IMR-90 (cell line): ENCODE results near the gene ELMO1. TPM values are rescaled to one million over a fixed set of nuclear protein-coding genes. Genes with fewer than 3 reads are reported as not detected.

Source experiments
- ATAC-seq: fragments of 200-7000 bp; cut with Tn5 transposase; 2 replicates; pipeline ENCODE4 v1.9.1; 2020; ENCODE audit warnings: low read depth, mild to moderate bottlenecking, moderate library complexity
- BruUV-seq: library from RNA; stranded (reverse); fragments of 400-500 nt; replicated peaks from 2 replicates; lab custom pipeline; 2021; lab: Mats Ljungman, UMichigan
- CTCF ChIA-PET: fragments of 300-600 bp; formaldehyde crosslinking; extraction: SDS; loops from one replicate; lab custom pipeline; 2021; ENCODE audit warnings: antibody characterized with exemption; lab: Yijun Ruan, JAX
- POLR2A ChIA-PET: fragments of 300-600 bp; sonication (Branson Sonifier 250); formaldehyde crosslinking; loops from one replicate; lab custom pipeline; 2022; ENCODE audit warnings: antibody characterized with exemption; ENCODE audit not compliant: unreplicated experiment; lab: Charles Lee
- DNase-seq: peaks from one replicate; pipeline ENCODE4 v3.0.0; 2013
- H2AFZ ChIP-seq: replicated peaks from 2 replicates; pipeline ENCODE3; 2013; ENCODE audit warnings: low read length, mild to moderate bottlenecking; ENCODE audit not compliant: poor library complexity
- H2AK5ac ChIP-seq: 2 replicates; pipeline ENCODE4 v1.6.1; 2013; ENCODE audit warnings: low read depth, low read length, inconsistent platforms
- H2AK9ac ChIP-seq: replicated peaks from 2 replicates; pipeline ENCODE3; 2013; ENCODE audit warnings: mild to moderate bottlenecking, low read depth, low read length, moderate library complexity; ENCODE audit not compliant: poor library complexity
- H2BK120ac ChIP-seq: 2 replicates; pipeline ENCODE4 v1.6.1; 2013; ENCODE audit warnings: low read depth, low read length, inconsistent platforms
- H2BK15ac ChIP-seq: 3 replicates; pipeline ENCODE4 v1.6.1; 2013; ENCODE audit warnings: low read depth, low read length, inconsistent platforms
- H2BK20ac ChIP-seq: 2 replicates; pipeline ENCODE4 v1.6.1; 2013; ENCODE audit warnings: low read depth, mild to moderate bottlenecking, inconsistent platforms, low read length, moderate library complexity
- H2BK5ac ChIP-seq: 2 replicates; pipeline ENCODE4 v1.6.1; 2013; ENCODE audit warnings: mild to moderate bottlenecking, low read depth, low read length, inconsistent platforms; ENCODE audit not compliant: poor library complexity, severe bottlenecking
- H3K14ac ChIP-seq: replicated peaks from 2 replicates; pipeline ENCODE4 v1.6.1; 2013; ENCODE audit warnings: low read depth, low read length, inconsistent platforms
- H3K18ac ChIP-seq: 2 replicates; pipeline ENCODE4 v1.6.1; 2013; ENCODE audit warnings: low read depth, low read length, control low read depth
- H3K23ac ChIP-seq: 2 replicates; pipeline ENCODE4 v1.6.1; 2013; ENCODE audit warnings: low read depth, low read length, inconsistent platforms
- H3K27ac ChIP-seq: 2 replicates; pipeline ENCODE4 v1.5.1; 2013; ENCODE audit warnings: mild to moderate bottlenecking, control low read depth, low read length; ENCODE audit not compliant: insufficient read depth
- H3K27me3 ChIP-seq: 2 replicates; pipeline ENCODE4 v1.6.1; 2013; ENCODE audit warnings: low read length; ENCODE audit not compliant: control insufficient read depth, insufficient read depth
- H3K36me3 ChIP-seq: 2 replicates; pipeline ENCODE4 v1.6.1; 2013; ENCODE audit warnings: low read length, mixed read lengths; ENCODE audit not compliant: control insufficient read depth, insufficient read depth
- H3K4ac ChIP-seq: 2 replicates; pipeline ENCODE4 v1.6.1; 2013; ENCODE audit warnings: low read depth, low read length, inconsistent platforms
- H3K4me1 ChIP-seq: 2 replicates; pipeline ENCODE4 v1.6.1; 2013; ENCODE audit warnings: low read length, mixed read lengths; ENCODE audit not compliant: control insufficient read depth, insufficient read depth
- H3K4me2 ChIP-seq: 2 replicates; pipeline ENCODE4 v1.6.1; 2013; ENCODE audit warnings: low read depth, mild to moderate bottlenecking, control low read depth, low read length, moderate library complexity
- H3K4me3 ChIP-seq: 2 replicates; pipeline ENCODE4 v1.5.1; 2013; ENCODE audit warnings: low read depth, mild to moderate bottlenecking, control low read depth, low read length, moderate library complexity; ENCODE audit not compliant: insufficient read depth
- H3K56ac ChIP-seq: 2 replicates; pipeline ENCODE4 v1.6.1; 2013; ENCODE audit warnings: low read length, inconsistent platforms; ENCODE audit not compliant: insufficient read depth; ENCODE audit errors: extremely low read depth
- H3K79me1 ChIP-seq, 2 experiments: 2 replicates each; pipeline ENCODE4 v1.6.1; 2013; ENCODE audit warnings: low read length in 2 of 2, inconsistent platforms in 1 of 2, low read depth in 1 of 2
- H3K9ac ChIP-seq: 2 replicates; pipeline ENCODE4 v1.6.1; 2013; ENCODE audit warnings: low read depth, low read length, control low read depth
- H3K9me1 ChIP-seq: 2 replicates; pipeline ENCODE4 v1.6.1; 2013; ENCODE audit warnings: low read length, inconsistent platforms; ENCODE audit not compliant: insufficient read depth
- H3K9me3 ChIP-seq: 2 replicates; pipeline ENCODE4 v1.6.1; 2013; ENCODE audit warnings: low read length; ENCODE audit not compliant: control insufficient read depth, insufficient read depth
- H4K20me1 ChIP-seq: 2 replicates; pipeline ENCODE4 v1.6.1; 2013; ENCODE audit warnings: low read length, inconsistent platforms; ENCODE audit not compliant: insufficient read depth
- H4K5ac ChIP-seq: 2 replicates; pipeline ENCODE4 v1.6.1; 2013; ENCODE audit warnings: mild to moderate bottlenecking, low read depth, low read length, control low read depth
- H4K8ac ChIP-seq, 2 experiments: 2 replicates each; pipeline ENCODE4 v1.6.1; 2013; ENCODE audit warnings: low read depth in 2 of 2, low read length in 2 of 2, control low read depth in 1 of 2, inconsistent platforms in 1 of 2
- H4K91ac ChIP-seq: 2 replicates; pipeline ENCODE4 v1.6.1; 2013; ENCODE audit warnings: low read depth, low read length, inconsistent platforms; ENCODE audit not compliant: insufficient read depth
- BHLHE40 ChIP-seq: fragments of 150-350 bp; IDR thresholded peaks from 2 replicates; pipeline ENCODE4 v1.6.1; 2016; ENCODE audit warnings: mild to moderate bottlenecking, low read depth, low read length
- CEBPB ChIP-seq: IDR thresholded peaks from 2 replicates; pipeline ENCODE4 v1.6.1; 2012; ENCODE audit warnings: low read depth, low read length, improper control_type of control experiment
- CHD1 ChIP-seq: IDR thresholded peaks from 2 replicates; pipeline ENCODE4 v1.6.1; 2012; ENCODE audit warnings: low read depth, low read length, improper control_type of control experiment
- CTCF ChIP-seq: conservative IDR thresholded peaks from 2 replicates; pipeline ENCODE4 v1.5.1; 2012; ENCODE audit warnings: mild to moderate bottlenecking, low read depth, low read length, improper control_type of control experiment
- FOS ChIP-seq: fragments of 150-350 bp; IDR thresholded peaks from 2 replicates; pipeline ENCODE4 v1.6.1; 2016; ENCODE audit warnings: low read depth, low read length
- MAFK ChIP-seq: IDR thresholded peaks from 2 replicates; pipeline ENCODE4 v1.6.1; 2012; ENCODE audit warnings: low read depth, low read length, improper control_type of control experiment
- MXI1 ChIP-seq: IDR thresholded peaks from 2 replicates; pipeline ENCODE4 v1.6.1; 2012; ENCODE audit warnings: low read depth, mild to moderate bottlenecking, low read length, moderate library complexity, borderline replicate concordance
- NFE2L2 ChIP-seq: fragments of 150-350 bp; IDR thresholded peaks from 2 replicates; pipeline ENCODE4 v1.6.1; 2016; ENCODE audit warnings: low read depth, mild to moderate bottlenecking, low read length
- POLR2A ChIP-seq: IDR thresholded peaks from 2 replicates; pipeline ENCODE4 v1.6.1; 2012; ENCODE audit warnings: mild to moderate bottlenecking, low read depth, low read length
- RAD21 ChIP-seq: IDR thresholded peaks from 2 replicates; pipeline ENCODE4 v1.6.1; 2012; ENCODE audit warnings: low read length, improper control_type of control experiment
- RCOR1 ChIP-seq: IDR thresholded peaks from 2 replicates; pipeline ENCODE4 v1.6.1; 2012; ENCODE audit warnings: mild to moderate bottlenecking, low read length, improper control_type of control experiment; ENCODE audit not compliant: insufficient replicate concordance
- WGBS, 2 experiments: methylation state at CpG; one replicate each; pipeline versions ENCODE4 v1.1.5 to v1.1.7; 2013; ENCODE audit warnings: missing lambda C conversion rate in 2 of 2; ENCODE audit not compliant: insufficient read length in 1 of 2; ENCODE audit errors: extremely low coverage in 2 of 2; 5-methylcytosine and 5-hydroxymethylcytosine counted together
- dilution Hi-C: fragments of 300-500 bp; cut with HindIII; formaldehyde crosslinking; loops from one replicate; pipeline ENCODE4 v1.14.3; 2018; ENCODE audit warnings: low sequenced_read_pairs; ENCODE audit not compliant: unreplicated experiment
- in situ Hi-C: fragments of 300-500 bp; cut with MboI; formaldehyde crosslinking; loops from 3 replicates; pipeline ENCODE4 v1.14.3; 2019; ENCODE audit warnings: low sequenced_read_pairs, inconsistent platforms, mixed read lengths
- intact Hi-C: fragments of 100-400 bp; cut with micrococcal nuclease; formaldehyde crosslinking; loops from 2 replicates; pipeline ENCODE4 v1.10.0; 2022
- polyA plus RNA-seq, 3 experiments: library from polyadenylated mRNA; depleted of rRNA; stranded (reverse); fragments of >200 nt; gene quantifications; 2 replicates each; pipeline ENCODE4 v1.2.3, GENCODE V29; 2012; ENCODE audit warnings: low replicate concordance in 1 of 3
- total RNA-seq: library from RNA; depleted of rRNA; stranded (reverse); fragments of >200 nt; gene quantifications from 2 replicates; pipeline ENCODE4 v1.2.3, GENCODE V29; 2012
- TF ChIP-seq, protein P1 (sequence below): fragments of 150-350 bp; IDR thresholded peaks from 2 replicates; pipeline ENCODE4 v1.6.1; 2016; ENCODE audit warnings: low read depth, mild to moderate bottlenecking, low read length, moderate library complexity, borderline replicate concordance
- TF ChIP-seq, protein P2 (sequence below): fragments of 150-350 bp; IDR thresholded peaks from 2 replicates; pipeline ENCODE4 v1.6.1; 2017; ENCODE audit warnings: mild to moderate bottlenecking, antibody characterized with exemption, low read length, low read depth

ELMO1 gene
- total and polyA plus RNA-seq, 2 of the 4 experiments (the other 2 are of a cell fraction), result 0.03 TPM; not detected in 1

DNA sequence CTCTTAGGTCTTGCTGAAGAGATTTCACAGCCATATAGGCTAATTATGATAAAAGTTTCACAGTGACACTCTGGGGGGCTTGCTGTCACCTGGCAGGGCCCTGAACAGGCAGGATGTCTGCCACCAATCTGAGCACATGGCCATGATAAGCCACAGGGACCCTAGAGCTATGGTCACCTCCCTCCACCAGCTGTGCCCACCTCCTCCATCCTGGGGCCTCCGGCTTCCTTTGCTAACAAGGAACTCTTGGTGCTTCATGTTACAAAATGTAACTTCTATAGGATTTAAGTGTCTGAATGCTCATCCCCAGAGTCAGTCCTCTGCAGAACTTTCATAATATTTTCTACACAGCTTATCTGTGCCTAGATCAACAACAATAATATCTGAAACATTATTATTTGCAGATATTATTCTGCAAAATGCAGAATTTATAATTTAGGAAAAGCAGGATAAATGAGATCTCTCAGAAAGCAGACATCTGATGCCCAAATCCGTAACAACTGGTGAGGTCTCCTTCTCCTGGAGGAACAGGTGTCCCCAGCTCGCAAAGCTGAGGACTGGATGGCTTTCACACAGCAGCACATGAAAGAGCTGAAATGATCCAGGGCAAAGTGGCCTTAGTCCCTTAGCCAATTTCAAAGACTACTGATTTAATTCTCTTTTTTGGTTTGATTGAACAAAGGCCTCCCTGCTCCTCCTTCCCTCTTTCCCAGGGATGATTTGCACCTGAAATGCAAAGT lies 437.3 kb downstream of the ELMO1 start:
- in situ Hi-C loops (no loop called here), intact Hi-C loops (no loop called here), dilution Hi-C loops (no loop called here)
- Histone ChIP-seq H2AFZ (no peak overlapping the region), H2AK9ac (no peak overlapping the region), H3K4ac (no peak overlapping the region), H3K9me3 (no peaks in the 10 kb centered on the region), H2BK5ac (no peak overlapping the region), H2BK15ac (no peak overlapping the region), H3K79me1 (no peaks in the 10 kb centered on the region), H3K4me1 (no peaks in the 10 kb centered on the region), H4K20me1 (no peaks in the 10 kb centered on the region), H3K4me2 (no peak overlapping the region), H3K18ac (no peak overlapping the region), H4K8ac (no peak overlapping the region), H4K5ac (no peak overlapping the region), H3K36me3 (no peaks in the 10 kb centered on the region), H3K27ac (no peak overlapping the region), H2AK5ac (no peak overlapping the region), H3K27me3 (peaks cover 10% of the 10 kb centered on the region), H3K23ac (no peak overlapping the region), H2BK120ac (no peak overlapping the region), H3K14ac (no peak overlapping the region), H3K9ac (no peak overlapping the region), H2BK20ac (no peak overlapping the region), H3K4me3 (no peak overlapping the region), H3K56ac (no peak overlapping the region), H4K91ac (no peak overlapping the region), H3K9me1 (no peaks in the 10 kb centered on the region)
- no peak for TF ChIP-seq CTCF
- no peak for TF ChIP-seq NFE2L2
- no peak for TF ChIP-seq RCOR1
- TF ChIP-seq CEBPB, result no peak
- no peak for TF ChIP-seq CHD1
- TF ChIP-seq, protein P1, sequence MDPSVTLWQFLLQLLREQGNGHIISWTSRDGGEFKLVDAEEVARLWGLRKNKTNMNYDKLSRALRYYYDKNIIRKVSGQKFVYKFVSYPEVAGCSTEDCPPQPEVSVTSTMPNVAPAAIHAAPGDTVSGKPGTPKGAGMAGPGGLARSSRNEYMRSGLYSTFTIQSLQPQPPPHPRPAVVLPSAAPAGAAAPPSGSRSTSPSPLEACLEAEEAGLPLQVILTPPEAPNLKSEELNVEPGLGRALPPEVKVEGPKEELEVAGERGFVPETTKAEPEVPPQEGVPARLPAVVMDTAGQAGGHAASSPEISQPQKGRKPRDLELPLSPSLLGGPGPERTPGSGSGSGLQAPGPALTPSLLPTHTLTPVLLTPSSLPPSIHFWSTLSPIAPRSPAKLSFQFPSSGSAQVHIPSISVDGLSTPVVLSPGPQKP, result no peak
- TF ChIP-seq, protein P2, sequence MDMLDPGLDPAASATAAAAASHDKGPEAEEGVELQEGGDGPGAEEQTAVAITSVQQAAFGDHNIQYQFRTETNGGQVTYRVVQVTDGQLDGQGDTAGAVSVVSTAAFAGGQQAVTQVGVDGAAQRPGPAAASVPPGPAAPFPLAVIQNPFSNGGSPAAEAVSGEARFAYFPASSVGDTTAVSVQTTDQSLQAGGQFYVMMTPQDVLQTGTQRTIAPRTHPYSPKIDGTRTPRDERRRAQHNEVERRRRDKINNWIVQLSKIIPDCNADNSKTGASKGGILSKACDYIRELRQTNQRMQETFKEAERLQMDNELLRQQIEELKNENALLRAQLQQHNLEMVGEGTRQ, result no peak
- no peak for TF ChIP-seq MXI1
- no peak for TF ChIP-seq BHLHE40
- TF ChIP-seq POLR2A, result no peak
- TF ChIP-seq MAFK, result no peak
- TF ChIP-seq RAD21, result no peak
- no peak for TF ChIP-seq FOS
- BruUV-seq, result no TSS peak
- DNase-seq (no peak), ATAC-seq (no peak)
- ChIA-PET CTCF (interaction anchor here (1.2 kb wide), 1 partner anchor 44 kb away, joined by 3 read pairs; no protein-coding TSS in a partner anchor), POLR2A (no interaction called here)
- 60% methylated on average over 1 of the region's 3 CpGs; no CpG with 5 or more reads in 1 of the 2 experiments for WGBS, 2 experiments
